ENCODE measurements around the gene RBM5. TPM values are rescaled to one million over a fixed set of nuclear protein-coding genes. Genes with fewer than 3 reads are reported as not detected.
A peak's percentile ranks its signal among the peaks of the same experiment; 100 is the strongest.

The RBM5 gene
- 213 and 225 TPM in 2 replicates for total RNA-seq
- long read RNA-seq, transcript RBM5-201 (25 exons, 3,188 nt): major isoform, 245 of 540 reads
- long read RNA-seq, transcript RBM5-214 (5 exons, 2,716 nt): minor isoform, 109 of 540 reads
- long read RNA-seq, partial matches to known transcripts: 98 of 540 reads
- long read RNA-seq, other reads (novel, unspliced or antisense): 85 of 540 reads

- Mint-ChIP-seq H3K27ac (ENCODE audit: unreplicated experiment) (peak within 1 kb of the TSS; percentile 99), H3K27me3 (ENCODE audit: unreplicated experiment) (no peaks in the 10 kb centered on the region), H3K36me3 (ENCODE audit: unreplicated experiment) (peaks cover 28% of the 10 kb centered on the region), H3K9me3 (ENCODE audit: unreplicated experiment) (no peaks in the 10 kb centered on the region), H3K4me3 (ENCODE audit: unreplicated experiment) (peak within 1 kb of the TSS; percentile 98), H3K4me1 (ENCODE audit: unreplicated experiment) (peaks cover 23% of the 10 kb centered on the region)
- TF ChIP-seq, protein P1, sequence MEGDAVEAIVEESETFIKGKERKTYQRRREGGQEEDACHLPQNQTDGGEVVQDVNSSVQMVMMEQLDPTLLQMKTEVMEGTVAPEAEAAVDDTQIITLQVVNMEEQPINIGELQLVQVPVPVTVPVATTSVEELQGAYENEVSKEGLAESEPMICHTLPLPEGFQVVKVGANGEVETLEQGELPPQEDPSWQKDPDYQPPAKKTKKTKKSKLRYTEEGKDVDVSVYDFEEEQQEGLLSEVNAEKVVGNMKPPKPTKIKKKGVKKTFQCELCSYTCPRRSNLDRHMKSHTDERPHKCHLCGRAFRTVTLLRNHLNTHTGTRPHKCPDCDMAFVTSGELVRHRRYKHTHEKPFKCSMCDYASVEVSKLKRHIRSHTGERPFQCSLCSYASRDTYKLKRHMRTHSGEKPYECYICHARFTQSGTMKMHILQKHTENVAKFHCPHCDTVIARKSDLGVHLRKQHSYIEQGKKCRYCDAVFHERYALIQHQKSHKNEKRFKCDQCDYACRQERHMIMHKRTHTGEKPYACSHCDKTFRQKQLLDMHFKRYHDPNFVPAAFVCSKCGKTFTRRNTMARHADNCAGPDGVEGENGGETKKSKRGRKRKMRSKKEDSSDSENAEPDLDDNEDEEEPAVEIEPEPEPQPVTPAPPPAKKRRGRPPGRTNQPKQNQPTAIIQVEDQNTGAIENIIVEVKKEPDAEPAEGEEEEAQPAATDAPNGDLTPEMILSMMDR (IDR thresholded peaks at IDR 0.05): no peak
- DNase-seq (ENCODE audit: extremely low spot score, unreplicated experiment): peak; percentile 97
Measured at GRCh38 chr3:50088725-50089608, at the start of gene RBM5. Gene RBM5 (plus strand): TSS chr3:50088919. CDS start chr3:50090435, 1,516 bp downstream.

- H3K27ac Mint-ChIP-seq (ENCODE audit: unreplicated experiment): no peak overlapping the region
- H3K36me3 Mint-ChIP-seq (ENCODE audit: unreplicated experiment): peaks cover 11% of the 10 kb centered on the region
- H3K27me3 Mint-ChIP-seq (ENCODE audit: unreplicated experiment): no peaks in the 10 kb centered on the region
- no peaks in the 10 kb centered on the region for H3K9me3 Mint-ChIP-seq (ENCODE audit: unreplicated experiment)
- H3K4me1 Mint-ChIP-seq (ENCODE audit: unreplicated experiment): peaks cover 25% of the 10 kb centered on the region
- H3K4me3 Mint-ChIP-seq (ENCODE audit: unreplicated experiment): no peak overlapping the region
- TF ChIP-seq, protein P1 (IDR thresholded peaks at IDR 0.05): no peak
- DNase-seq (ENCODE audit: extremely low spot score, unreplicated experiment): no peak
Measured at GRCh38 chr3:50044976-50045375, 43.7 kb upstream of the RBM5 start.

- peaks cover 16% of the 10 kb centered on the region for H3K36me3 Mint-ChIP-seq (ENCODE audit: unreplicated experiment)
- TF ChIP-seq, protein P1 (IDR thresholded peaks at IDR 0.05): no peak
- no peaks in the 10 kb centered on the region for H3K27me3 Mint-ChIP-seq (ENCODE audit: unreplicated experiment)
- H3K4me1 Mint-ChIP-seq (ENCODE audit: unreplicated experiment): peaks cover 33% of the 10 kb centered on the region
- H3K27ac Mint-ChIP-seq (ENCODE audit: unreplicated experiment): peak overlapping the region; percentile 62
- no peak for DNase-seq (ENCODE audit: extremely low spot score, unreplicated experiment)
- H3K9me3 Mint-ChIP-seq (ENCODE audit: unreplicated experiment): no peaks in the 10 kb centered on the region
- H3K4me3 Mint-ChIP-seq (ENCODE audit: unreplicated experiment): no peak overlapping the region
Measured at GRCh38 chr3:50047426-50047825, 41.3 kb upstream of the RBM5 start.

- no peak for DNase-seq (ENCODE audit: extremely low spot score, unreplicated experiment)
- peaks cover 44% of the 10 kb centered on the region for H3K4me1 Mint-ChIP-seq (ENCODE audit: unreplicated experiment)
- TF ChIP-seq, protein P1 (IDR thresholded peaks at IDR 0.05): no peak
- peaks cover 26% of the 10 kb centered on the region for H3K36me3 Mint-ChIP-seq (ENCODE audit: unreplicated experiment)
- no peaks in the 10 kb centered on the region for H3K9me3 Mint-ChIP-seq (ENCODE audit: unreplicated experiment)
- H3K27ac Mint-ChIP-seq (ENCODE audit: unreplicated experiment): peak overlapping the region; percentile 99
- no peaks in the 10 kb centered on the region for H3K27me3 Mint-ChIP-seq (ENCODE audit: unreplicated experiment)
- peak overlapping the region; percentile 28 for H3K4me3 Mint-ChIP-seq (ENCODE audit: unreplicated experiment)
Measured at GRCh38 chr3:50050361-50050760, 38.4 kb upstream of the RBM5 start.

- TF ChIP-seq, protein P1 (IDR thresholded peaks at IDR 0.05): no peak
- Mint-ChIP-seq H3K9me3 (ENCODE audit: unreplicated experiment) (no peaks in the 10 kb centered on the region), H3K4me1 (ENCODE audit: unreplicated experiment) (peaks cover 9% of the 10 kb centered on the region), H3K4me3 (ENCODE audit: unreplicated experiment) (no peak overlapping the region), H3K36me3 (ENCODE audit: unreplicated experiment) (peaks cover 56% of the 10 kb centered on the region), H3K27me3 (ENCODE audit: unreplicated experiment) (no peaks in the 10 kb centered on the region), H3K27ac (ENCODE audit: unreplicated experiment) (no peak overlapping the region)
- DNase-seq (ENCODE audit: extremely low spot score, unreplicated experiment): no peak
Measured at GRCh38 chr3:50057756-50058155, 31.0 kb upstream of the RBM5 start.
